CD4-positive, alpha-beta T cell treated with Interleukin-15 for 1 hour (primary cell): ENCODE data around the gene COL15A1.

Source experiments
- DNase-seq: peaks from one replicate; pipeline ENCODE4 v3.0.0-alpha.2; 2020

The COL15A1 gene

GRCh38 chr9:99019510-99020331 lies 76.0 kb downstream of the COL15A1 start:
- no peak for DNase-seq

GRCh38 chr9:99020786-99021436 lies 77.2 kb downstream of the COL15A1 start:
- DNase-seq: no peak

DNA sequence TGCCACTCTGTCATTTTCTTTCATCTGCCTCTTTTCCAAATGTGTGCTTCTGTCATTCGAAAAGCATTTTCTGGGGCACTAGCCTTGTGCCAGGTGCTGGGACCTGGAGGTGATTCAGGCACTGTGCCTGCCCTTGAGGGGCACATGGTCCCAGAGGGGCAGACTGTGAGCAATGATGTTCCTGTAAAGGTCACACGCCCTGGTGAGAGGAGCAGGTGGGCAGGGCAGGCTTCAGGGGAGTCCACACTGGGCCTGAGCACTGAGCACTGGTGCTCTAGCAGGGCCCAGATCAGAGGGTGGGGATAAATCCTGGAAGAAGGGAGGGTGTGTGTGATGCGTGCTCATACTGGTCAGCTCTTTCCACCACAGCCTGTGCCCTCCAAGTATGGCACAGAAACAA lies 77.8 kb downstream of the COL15A1 start:
- DNase-seq: no peak

GRCh38 chr9:99023231-99023630 lies 79.5 kb downstream of the COL15A1 start:
- DNase-seq: no peak

- DNase-seq: no peak
Measured at GRCh38 chr9:99023831-99024230, 80.1 kb downstream of the COL15A1 start.

GRCh38 chr9:99024959-99025358 lies 81.3 kb downstream of the COL15A1 start:
- DNase-seq: no peak

GRCh38 chr9:99025616-99026270 lies 82.0 kb downstream of the COL15A1 start:
- no peak for DNase-seq

DNA sequence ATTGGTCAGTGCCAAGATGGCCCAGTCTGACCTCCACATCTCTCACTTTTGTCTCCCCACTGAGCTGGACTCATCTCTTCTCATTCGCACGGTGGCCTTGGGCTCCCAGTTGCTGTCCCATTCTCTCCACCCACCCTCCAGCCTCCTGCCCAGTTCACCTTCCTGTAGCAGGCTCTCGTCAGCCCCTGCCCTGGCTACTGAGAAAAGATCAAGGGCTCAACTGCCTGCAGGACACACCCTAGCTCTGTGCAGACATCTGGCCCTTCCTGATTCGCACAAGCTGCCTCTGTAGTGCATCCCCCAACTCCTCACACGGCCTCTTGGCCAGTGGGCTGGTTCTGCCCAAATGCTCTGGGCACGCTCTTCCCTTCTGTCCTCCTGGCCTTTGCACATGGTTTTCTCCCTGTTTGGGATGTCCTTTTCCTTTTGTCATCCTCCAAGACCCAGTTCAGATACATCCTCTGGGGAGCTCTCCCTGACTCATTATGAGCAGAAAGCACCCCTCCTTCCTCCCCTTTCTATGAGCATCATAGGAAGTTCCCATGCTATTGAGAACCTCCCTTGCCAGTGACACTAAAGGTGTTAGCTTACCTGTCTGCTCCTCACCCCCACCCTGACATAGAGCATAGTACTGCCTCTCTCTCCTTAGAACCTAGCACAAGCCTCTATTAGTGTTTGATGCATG lies 82.7 kb downstream of the COL15A1 start:
- DNase-seq: no peak

DNA sequence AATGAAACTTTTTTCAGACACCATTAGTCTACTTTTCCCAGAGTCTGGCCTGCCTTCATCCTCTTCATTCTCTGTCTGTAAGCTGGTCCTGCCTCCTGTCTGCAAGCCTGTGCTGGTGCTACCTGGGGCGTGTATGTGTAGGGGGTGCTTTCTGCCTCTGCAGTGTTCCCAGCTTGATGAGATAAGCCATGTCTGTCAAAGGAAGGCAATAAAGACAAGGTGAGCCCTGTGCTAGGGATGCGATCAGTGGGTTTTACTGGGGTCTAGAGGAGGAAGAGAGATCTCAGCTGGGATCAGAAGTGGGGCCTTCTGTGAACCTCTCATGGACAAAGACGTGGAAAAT lies 83.2 kb downstream of the COL15A1 start:
- DNase-seq: no peak

DNA sequence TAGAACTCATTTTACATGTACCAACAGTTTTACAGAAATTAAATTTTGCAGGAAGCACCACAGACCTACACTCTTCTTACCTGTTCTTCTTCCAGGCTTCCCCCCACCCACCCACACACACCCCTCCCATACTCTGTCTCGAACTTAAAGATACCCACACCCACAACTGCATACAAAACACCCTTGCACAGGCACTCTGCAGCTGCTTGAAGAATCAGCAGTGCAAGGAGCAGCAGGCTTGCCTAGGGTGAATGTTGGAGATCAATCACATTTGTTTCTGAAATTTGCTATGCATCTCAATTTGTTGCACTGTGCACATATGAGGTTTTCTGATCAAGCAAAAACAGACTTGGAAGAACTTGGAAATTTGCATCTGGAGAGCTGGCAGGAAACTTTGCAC lies 83.7 kb downstream of the COL15A1 start:
- no peak for DNase-seq

GRCh38 chr9:99029083-99029645 lies 85.5 kb downstream of the COL15A1 start:
- no peak for DNase-seq

DNA sequence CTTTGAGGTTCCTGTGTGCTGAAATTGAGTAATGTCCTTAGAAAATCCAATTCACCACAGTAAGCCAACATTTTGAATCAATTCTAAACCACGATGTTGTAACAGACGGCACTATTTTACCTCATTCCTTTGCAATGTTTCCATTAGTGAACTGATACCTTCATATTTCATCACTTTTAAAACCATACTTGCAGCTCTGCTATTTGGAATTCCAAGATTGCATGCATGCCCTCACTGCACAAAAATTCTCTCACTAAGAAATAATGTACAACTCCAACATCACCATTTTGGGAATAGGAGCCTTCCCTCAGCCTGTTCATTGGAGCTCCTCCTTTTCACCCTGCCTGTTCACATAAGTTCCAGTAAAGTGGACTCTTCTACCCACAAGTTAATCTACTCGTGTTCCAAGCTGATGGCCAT lies 86.4 kb downstream of the COL15A1 start:
- DNase-seq: no peak

GRCh38 chr9:99030610-99031109 lies 87.0 kb downstream of the COL15A1 start:
- no peak for DNase-seq

DNA sequence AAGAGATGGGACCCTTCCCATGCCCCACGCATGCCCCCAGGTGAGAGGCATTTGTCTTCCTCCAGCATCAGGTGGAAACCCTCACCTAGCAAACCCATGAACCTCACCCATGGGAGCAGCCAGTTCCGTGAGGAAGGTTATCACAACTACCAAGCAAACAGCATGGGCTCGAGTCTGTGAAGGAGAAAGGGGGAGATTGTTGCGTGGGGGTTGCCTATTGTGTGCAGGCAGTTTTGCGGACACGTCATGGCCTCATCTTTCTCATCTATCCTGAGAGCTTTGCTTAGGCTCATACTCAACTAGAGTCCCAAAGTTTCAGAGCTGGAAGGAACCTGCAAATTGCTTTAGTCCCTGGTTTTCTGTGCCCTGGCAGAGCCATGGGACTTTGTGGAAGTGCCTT lies 87.6 kb downstream of the COL15A1 start:
- DNase-seq: no peak

DNA sequence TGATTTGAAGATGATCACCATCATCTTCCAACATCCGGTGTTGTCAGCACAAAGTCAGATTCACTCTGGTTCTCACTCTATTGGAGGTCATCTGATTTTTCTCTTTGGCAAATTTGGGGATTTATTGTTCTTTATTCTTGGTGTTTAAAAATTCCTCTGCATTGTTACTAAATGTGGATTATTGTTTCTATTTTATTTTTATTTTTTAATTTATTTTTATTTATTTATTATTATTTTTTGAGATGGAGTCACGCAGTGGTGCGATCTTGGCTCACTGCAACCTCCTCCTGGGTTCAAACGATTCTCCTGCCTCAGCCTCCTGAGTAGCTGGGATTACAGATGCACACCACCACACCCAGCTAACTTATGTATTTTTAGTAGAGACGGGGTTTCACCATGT lies 88.3 kb downstream of the COL15A1 start:
- no peak for DNase-seq

DNA sequence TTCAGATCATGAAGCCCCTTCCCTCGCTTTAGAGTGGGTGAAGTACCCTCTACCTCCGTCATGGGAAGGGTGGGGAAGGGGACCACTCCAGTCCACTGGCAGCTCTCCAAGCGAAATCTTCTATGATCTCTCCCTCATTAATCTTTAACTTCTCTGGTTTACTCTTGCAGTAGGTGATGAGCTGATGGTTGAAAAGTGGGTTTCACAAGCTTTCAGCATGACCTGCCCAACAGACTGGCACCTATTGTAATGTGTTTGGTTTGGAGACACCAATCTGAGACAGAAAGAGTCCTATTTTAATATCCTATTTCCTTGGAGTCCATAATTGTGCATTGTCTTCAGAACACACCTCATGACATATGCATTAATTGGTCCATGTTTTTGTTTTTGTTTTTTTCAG lies 90.4 kb downstream of the COL15A1 start:
- DNase-seq: no peak

DNA sequence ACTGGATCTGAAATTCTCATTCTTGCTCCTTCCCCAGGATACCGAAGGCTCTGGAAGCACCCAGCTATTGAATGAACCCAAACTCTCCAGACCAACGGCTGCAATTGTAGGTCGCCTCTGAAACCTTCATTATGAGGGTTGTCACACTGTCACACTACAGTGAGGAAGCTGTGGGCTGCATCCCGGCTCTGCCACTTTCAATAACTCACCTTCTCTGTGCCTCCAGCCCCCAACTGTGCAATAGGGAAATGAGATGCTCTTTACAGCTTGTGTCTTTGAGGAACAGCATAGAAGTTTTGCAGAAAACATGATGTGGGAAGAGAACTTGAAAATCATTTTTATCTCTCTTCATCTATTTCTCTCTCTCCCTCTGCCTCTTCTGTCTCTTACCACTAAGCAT lies 91.6 kb downstream of the COL15A1 start:
- DNase-seq: no peak

GRCh38 chr9:99037769-99038483 lies 94.2 kb downstream of the COL15A1 start:
- DNase-seq: no peak

DNA sequence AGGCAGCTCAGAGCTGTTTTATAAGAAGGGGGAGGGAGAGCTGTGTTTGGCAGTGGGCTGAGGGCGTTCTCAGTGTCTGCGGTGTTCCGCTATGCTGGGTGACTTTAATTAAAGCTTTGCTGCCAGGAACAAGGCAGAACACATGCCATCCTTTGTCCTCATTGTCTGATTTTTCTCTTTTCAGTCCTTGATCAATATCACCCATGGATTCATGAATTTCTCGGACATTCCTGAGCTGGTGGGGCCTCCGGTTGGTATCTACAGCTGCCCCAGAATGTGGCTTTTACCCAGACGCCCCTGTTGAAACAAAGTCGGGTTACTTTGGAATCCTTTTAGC lies 94.7 kb downstream of the COL15A1 start:
- no peak for DNase-seq

GRCh38 chr9:99039505-99040182 lies 95.9 kb downstream of the COL15A1 start:
- peak; percentile 23 for DNase-seq

DNA sequence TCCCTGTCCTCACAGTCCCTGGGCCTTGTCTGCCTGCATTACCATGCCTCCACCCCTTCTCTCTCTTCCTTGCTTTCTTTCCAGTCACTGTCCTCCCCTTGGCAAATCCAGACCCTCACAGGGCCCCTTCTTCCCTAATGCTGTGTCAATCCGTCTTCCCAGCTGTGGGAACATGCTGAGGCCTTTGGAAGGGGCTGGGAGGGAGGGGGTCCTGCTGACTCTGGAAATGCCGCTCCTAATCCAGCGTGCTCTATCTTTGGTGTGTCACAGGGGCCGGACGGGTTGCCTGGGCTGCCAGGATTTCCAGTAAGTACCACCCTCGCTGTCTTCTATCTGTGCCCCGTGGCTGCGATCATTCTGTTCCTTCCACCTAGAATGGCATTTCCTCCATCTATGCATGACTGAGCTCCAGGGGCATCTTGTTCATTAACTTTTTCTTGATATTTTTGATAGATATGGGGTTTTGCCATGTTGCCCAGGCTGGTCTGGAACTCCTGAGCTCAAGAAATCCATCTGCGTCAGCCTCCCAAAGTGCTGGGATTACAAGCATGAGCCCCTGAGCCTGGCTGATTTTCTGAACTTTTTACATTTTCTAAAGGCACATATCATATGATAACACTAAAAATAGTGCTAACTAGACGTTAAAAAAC lies 96.7 kb downstream of the COL15A1 start:
- DNase-seq: no peak
